ENCODE data around the gene CPA4.

DNA sequence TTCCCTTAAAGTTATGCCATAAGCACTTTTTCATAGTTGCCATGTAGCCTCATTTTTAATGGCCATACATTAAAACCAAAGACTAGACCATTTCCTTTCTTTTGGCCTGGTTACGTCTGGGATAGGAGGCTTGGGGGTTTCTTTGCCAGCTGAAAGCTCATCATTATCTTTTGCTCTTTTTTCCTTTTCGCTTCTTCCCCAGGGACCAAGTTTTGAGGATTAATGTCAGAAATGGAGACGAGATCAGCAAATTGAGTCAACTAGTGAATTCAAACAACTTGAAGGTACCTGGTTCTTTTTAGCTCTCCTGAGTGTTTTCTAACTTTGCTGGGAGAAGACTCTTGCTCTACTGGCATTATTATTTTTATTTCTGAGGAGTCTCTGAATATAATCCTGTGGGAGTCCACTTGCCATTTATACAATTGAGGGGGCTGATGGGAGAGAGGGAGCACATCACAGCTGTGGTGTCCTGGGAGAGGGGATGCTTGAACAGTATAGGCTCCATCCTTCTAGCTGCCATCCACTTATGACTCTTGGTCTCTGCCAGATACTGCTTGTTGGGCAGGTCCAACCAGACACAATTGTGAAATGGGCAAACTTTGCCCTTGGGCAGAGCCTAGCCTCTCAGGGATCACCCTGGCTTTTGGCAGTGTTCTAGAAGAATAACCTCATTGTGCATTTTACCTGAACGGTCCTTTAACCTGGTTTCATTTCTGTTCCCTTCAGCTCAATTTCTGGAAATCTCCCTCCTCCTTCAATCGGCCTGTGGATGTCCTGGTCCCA, 5.8 kb downstream of the CPA4 start:
- TF ChIP-seq, protein P1, sequence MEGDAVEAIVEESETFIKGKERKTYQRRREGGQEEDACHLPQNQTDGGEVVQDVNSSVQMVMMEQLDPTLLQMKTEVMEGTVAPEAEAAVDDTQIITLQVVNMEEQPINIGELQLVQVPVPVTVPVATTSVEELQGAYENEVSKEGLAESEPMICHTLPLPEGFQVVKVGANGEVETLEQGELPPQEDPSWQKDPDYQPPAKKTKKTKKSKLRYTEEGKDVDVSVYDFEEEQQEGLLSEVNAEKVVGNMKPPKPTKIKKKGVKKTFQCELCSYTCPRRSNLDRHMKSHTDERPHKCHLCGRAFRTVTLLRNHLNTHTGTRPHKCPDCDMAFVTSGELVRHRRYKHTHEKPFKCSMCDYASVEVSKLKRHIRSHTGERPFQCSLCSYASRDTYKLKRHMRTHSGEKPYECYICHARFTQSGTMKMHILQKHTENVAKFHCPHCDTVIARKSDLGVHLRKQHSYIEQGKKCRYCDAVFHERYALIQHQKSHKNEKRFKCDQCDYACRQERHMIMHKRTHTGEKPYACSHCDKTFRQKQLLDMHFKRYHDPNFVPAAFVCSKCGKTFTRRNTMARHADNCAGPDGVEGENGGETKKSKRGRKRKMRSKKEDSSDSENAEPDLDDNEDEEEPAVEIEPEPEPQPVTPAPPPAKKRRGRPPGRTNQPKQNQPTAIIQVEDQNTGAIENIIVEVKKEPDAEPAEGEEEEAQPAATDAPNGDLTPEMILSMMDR (IDR thresholded peaks at IDR 0.05; ENCODE audit: low read depth, low read length, poor library complexity, severe bottlenecking), result no peak
- no peak for TF ChIP-seq EZH2phosphoT487 (IDR thresholded peaks at IDR 0.05; ENCODE audit: borderline replicate concordance, low read length)
